Cardiac fibroblast (primary cell): Measurements from ENCODE around the gene PRPSAP2.
"Not testable (repeated sequence)": the region's sequence is repeated elsewhere in the genome, so short reads cannot be mapped to it uniquely, and the experiment has no call there.

Experiments
- DNase-seq, 2 donors: peaks; one replicate each; pipeline versions ENCODE4 v3.0.0 to v3.0.0-alpha.2; 2010; ENCODE audit warnings: low read depth in 2 of 2
- H3K4me3 ChIP-seq, 2 donors: replicated peaks in 1 of 2; 1 replicate in 1 of 2; 2 replicates in 1 of 2; pipeline ENCODE4 v1.5.1; 2011; ENCODE audit warnings: low read depth in 2 of 2, low read length in 2 of 2, mild to moderate bottlenecking in 2 of 2, moderate library complexity in 1 of 2
- TF ChIP-seq, protein P1 (sequence below): IDR thresholded peaks from one replicate; pipeline ENCODE4 v1.5.1; 2011; ENCODE audit warnings: low read depth, mild to moderate bottlenecking, low read length, inconsistent platforms

The PRPSAP2 gene

DNA sequence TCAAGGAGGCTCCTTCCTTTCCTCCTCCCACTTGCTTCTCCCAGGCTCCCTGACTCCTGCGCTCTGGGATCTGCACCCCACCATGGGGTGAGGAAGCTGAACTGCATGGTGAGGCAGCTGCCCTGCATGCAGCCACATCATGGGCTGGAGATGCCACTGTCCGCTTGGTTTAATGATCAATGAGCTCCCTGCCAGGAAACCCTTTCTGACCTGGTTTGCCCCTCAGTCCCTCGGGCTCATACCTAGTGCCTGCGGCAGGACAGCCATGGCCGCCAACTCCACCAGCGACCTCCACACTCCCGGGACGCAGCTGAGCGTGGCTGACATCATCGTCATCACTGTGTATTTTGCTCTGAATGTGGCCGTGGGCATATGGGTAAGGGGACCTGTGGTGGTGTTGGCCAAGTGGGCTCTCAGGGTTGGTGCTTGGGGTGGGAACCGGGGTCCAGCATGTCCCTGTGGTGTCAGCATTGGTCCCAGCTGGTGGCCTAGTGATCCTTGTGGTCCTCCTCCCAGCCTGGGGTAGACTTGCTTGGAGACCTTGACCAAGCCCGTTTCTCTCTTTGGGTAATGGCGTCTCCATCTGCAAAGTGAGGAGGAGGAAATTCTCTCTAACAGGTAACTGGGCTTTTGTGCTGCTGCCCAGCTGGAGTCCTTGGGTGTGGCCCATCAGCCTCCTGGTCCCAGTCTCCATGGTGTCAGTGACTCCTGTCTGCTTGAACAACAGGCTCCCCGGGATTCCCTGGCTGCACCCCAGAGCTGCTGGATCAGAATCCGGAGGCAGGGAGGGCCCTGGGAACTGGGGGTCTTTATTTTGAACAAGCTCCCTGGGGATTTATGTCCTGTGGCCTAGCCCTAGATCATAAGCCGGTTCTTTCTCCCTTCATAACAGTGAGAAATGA, 94.3 kb downstream of the PRPSAP2 start, which contains the start of gene SLC5A10:
Gene SLC5A10, plus strand, starts transcription at position 225 of the 902 bp plus-strand sequence. Its CDS starts 41 bp downstream, at position 266.
- TF ChIP-seq, protein P1, sequence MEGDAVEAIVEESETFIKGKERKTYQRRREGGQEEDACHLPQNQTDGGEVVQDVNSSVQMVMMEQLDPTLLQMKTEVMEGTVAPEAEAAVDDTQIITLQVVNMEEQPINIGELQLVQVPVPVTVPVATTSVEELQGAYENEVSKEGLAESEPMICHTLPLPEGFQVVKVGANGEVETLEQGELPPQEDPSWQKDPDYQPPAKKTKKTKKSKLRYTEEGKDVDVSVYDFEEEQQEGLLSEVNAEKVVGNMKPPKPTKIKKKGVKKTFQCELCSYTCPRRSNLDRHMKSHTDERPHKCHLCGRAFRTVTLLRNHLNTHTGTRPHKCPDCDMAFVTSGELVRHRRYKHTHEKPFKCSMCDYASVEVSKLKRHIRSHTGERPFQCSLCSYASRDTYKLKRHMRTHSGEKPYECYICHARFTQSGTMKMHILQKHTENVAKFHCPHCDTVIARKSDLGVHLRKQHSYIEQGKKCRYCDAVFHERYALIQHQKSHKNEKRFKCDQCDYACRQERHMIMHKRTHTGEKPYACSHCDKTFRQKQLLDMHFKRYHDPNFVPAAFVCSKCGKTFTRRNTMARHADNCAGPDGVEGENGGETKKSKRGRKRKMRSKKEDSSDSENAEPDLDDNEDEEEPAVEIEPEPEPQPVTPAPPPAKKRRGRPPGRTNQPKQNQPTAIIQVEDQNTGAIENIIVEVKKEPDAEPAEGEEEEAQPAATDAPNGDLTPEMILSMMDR, result peak; percentile 28
- no peak within 1 kb of the TSS for H3K4me3 ChIP-seq
- DNase-seq, result no peak

DNA sequence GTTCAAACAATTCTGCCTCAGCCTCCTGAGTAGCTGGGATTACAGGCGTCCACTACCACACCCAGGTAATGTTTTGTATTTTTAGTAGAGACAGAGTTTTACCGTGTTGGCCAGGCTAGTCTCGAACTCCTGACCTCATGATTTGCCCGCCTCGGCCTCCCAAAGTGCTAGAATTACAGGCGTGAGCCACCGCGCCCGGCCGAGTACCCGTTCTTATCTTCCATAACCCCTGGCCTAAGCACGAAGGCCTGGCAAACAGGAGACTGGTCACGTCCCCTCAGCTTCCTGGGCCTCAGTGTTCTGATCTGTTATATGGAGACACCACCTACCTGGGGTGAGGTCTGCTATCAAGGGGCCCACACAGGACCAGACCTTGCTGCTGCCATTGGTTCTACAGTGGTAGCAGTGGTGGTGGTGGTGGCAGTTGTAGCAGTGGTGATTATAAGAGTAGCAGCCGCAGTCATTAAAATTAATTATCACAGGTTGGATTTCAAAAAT, 95.3 kb downstream of the PRPSAP2 start:
- DNase-seq, result no peak
- no peak overlapping the region for H3K4me3 ChIP-seq
- TF ChIP-seq, protein P1, result no peak

DNA sequence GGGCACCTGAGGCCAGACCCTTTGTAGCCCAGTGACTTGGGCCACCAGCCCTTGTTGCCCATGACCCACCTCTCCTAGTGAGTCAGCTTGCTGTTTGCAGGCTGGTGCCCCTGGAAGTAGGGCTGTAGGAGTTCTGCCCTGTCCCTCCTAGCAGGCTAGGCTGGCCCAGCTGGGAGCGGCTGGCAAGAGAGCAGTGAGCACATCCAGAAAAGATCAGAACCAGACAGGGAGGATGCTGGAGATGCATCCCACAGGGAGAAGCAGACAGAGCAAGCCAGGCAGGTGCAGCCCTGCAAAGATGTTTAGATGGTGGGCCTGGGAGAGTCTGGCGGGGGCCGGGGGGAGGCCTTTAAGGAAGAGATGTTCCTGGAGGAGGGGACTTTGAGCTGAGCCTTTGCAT, 96.4 kb downstream of the PRPSAP2 start:
- DNase-seq, result no peak
- TF ChIP-seq, protein P1, result no peak

DNA sequence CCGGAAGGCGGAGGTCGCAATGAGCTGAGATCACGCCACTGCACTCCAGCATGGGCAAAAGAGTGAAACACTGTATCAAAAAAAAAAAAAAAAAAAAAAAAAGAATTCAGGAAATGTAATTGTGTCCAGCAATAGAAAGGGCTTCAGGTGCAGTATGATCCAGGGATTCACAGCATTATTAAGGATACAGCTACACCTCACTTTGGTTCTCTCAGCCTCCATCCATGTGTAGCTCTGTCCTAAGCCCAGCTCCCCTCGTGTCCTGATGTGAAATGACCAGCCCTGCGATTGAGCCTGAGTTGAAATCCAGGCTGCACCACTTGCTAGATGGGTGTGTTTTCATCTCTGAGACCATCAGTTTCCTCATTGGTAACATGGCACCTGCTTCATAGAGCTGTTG, 97.1 kb downstream of the PRPSAP2 start:
- DNase-seq, result no peak
- TF ChIP-seq, protein P1, result no peak
- no peak overlapping the region for H3K4me3 ChIP-seq

More for the DNA sequence above, 96.4 kb downstream of the PRPSAP2 start:
- no peak overlapping the region for H3K4me3 ChIP-seq

DNA sequence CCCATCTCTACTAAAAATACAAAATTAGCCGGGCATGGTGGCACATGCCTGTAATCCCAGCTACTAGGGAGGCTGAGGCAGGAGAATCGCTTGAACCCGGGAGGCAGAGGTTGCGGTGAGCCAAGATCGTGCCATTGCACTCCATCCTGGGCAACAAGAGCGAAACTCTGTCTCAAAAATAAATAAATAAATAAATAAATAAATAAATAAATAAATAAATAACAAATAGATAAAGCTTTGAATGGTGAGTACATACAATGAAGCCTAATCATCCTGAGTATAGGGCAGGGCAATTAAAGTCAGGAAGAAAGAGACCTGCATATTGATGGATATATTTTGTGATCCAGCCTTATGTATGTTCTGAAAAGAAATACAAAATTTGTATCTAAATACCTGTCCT, 98.1 kb downstream of the PRPSAP2 start:
- not testable (repeated sequence) for H3K4me3 ChIP-seq, DNase-seq

DNA sequence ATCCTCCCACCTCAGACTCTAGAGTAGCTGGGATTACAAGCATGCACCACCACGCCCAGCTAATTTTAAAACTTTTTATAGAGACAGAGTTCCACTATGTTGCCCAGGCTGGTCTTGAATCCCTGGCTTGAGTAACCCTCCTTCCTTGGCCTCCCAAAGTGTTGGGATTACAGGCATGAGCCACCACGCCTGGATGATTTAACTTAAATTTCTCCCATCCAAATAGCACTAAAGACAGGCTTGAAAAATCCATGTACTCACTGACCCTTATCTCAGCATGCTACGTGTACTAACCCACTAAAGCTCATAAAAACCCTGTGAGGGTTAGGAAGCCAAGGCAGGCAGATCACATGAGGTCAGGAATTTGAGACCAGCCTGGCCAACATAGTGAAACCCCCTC, 98.7 kb downstream of the PRPSAP2 start:
- TF ChIP-seq, protein P1, result no peak
- DNase-seq, result no peak
- no peak overlapping the region for H3K4me3 ChIP-seq

DNA sequence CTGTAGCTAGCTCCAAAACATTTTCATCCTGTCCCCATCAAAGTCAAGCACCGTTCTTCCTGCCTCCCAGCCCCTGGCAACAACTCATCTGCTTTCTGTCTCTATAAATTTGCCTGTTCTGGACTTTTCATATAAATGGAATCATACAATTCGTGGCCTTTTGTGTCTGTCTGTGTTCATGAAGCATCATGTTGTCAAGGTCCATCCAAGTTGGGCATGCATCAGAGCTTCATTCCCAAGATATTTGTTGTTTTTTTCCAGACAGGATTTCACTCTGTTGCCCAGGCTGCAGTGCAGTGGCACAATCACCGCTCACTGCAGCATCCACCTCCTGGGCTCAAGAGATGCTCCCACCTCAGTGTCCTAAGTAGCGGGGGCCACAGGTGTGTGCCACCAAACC, 99.9 kb downstream of the PRPSAP2 start:
- TF ChIP-seq, protein P1, result no peak
- no peak for DNase-seq
- no peak overlapping the region for H3K4me3 ChIP-seq
